ENCODE results near the gene UCKL1.
"Not testable (repeated sequence)": the region's sequence is repeated elsewhere in the genome, so short reads cannot be mapped to it uniquely, and the experiment has no call there.

Gene UCKL1

DNA sequence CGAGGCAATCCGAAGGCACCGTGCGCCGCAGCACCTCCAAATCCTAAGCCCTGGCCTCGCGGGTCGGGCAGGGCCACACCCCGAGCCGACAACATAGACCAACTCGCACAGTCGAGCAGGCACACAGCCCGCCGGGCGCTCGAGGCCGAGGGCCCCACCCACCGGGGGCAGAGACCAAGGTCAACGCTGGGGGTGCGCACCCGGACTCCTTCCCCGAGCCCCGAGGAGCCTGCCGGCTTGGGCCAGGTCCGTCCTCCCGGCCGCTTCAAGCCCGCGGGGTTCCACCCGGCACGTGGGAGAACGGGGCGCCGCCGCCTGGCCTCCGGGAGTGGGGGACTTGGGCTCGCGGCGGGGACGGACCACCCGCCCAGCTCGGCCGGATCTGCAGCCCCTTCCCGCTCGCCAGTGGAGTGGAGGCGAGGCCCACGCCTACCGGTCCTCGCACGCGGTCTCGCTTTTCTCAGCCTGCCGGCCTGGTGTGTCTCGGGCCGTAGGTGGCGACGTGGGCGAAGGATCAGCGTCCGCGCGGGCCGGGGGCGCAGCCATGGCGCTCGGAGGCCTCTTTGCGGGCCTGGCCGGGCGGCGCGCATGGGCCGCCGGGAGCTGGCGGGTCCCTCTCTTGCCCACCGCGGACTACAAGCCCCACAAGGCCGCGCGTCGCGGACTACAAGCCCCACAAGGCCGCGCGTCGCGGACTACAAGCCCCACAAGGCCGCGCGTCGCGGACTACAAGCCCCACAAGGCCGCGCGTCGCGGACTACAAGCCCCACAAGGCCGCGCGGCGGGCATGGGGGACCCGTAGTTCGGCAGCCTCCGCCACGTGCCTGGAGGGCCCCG, at the start of gene UCKL1:
Gene UCKL1, minus strand, starts transcription at position 590 of the 837 bp plus-strand sequence. Its CDS starts 44 bp downstream, at position 546.
- DNase-seq, result peak; percentile 91

DNA sequence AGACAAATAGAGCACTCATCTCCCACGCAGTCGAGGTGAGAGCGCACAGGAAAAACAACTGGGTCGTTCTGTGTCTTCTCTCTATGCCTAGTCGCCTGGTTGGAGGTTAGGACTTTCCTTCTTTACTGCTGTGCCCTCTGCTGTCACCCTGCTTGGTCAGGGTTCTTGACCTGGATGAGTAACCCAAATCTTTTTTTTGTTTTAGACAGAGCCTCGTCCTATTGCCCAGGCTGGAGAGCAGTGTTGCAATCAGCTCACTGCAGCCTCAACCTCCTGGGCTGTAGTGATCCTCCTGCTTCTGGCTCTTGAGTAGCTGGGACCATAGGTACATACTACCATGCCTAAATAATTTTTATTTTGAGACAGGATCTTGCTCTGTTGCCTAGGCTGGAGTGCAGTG, 49.2 kb upstream of the UCKL1 start:
- DNase-seq, result no peak

DNA sequence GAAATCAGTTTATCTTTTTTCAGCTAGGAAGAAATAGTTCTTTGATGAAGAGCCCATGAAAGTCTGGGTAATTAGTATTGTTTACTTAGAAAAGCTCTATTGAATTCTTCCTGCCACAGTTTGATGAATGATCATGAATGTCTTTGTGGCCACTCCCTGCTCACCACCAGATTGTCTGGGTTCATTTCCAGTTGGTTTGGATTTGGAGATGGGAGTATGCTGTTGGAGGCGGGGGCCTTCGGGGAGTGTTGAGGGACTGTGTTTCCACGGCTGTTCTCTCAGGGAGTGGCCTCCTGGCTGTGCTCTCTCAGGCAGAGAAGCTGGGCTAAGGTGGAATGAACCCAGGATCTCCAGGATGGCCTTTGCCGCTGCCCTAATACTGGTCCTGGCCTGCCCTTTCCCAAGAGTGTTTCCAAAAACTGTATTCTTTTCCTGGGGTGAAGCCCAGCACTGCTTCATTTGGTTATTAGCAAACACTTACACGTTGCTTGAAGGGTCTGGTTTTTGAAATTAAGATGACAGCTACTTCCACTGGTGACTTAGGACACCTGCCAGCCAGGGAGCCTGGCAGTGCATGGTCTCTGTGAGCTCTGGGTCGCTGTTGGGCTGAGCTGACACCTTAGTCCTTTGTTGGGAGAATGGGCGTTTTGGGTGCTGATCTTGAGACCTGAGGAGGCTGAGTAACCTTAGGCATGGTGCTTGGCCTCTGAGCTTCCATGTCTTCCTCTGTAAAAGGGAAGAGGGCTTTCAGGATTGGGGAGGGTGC, 47.9 kb upstream of the UCKL1 start:
- no peak for DNase-seq

DNA sequence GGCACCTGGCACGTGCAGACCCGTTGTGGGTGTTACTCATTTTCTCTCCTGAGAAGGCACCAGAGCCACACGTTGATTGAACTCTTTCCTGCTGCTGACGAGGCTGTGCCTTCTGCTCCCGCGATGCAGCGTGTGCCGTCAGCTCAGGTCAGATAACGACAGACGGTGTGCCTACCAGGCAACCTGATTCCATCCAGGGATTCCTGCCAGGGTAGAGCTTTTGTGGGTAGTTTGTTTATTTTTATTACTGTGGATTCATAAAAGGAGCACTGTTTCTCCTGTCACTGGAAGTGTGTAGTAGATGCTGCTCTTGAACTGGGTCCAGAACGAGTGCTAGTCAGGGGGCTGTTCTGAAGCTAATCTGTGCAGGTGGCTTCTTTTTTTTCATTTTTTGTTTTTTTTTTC, 45.4 kb upstream of the UCKL1 start:
- DNase-seq, result peak; percentile 39

DNA sequence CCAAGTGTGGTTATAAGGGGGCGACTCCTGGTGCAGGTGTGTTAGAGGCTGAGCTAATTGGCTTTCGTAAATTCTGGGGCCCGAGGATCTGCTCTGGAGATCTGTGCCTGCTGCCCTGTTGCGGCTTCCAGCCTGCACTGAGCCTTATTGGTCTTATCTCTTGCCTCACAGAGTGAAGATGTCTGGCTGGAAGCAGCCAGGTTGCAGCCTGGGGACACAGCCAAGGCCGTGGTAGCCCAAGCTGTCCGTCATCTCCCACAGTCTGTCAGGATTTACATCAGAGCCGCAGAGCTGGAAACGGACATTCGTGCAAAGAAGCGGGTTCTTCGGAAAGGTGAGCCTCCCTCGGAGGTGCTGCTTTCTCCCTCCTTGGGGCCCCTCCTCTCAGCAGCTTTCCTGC, 44.7 kb upstream of the UCKL1 start:
- no peak for DNase-seq

DNA sequence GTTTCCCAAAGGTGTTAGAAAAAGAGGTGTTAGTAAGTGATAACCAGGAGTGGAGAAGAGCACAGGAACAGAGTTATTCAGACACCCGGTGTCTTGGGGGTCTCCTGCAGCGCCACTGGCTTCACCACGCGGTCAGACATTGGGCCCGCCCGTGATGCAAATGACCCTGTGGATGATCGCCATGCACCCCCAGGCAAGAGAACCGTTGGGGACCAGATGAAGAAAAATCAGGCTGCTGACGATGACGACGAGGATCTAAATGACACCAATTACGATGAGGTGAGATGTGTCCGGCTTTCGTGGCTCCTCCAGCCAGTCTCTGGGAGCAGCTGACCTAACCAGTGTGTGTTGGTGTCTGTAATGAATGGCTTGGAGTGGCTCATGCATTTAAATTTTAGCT, 26.7 kb upstream of the UCKL1 start:
- no peak for DNase-seq

DNA sequence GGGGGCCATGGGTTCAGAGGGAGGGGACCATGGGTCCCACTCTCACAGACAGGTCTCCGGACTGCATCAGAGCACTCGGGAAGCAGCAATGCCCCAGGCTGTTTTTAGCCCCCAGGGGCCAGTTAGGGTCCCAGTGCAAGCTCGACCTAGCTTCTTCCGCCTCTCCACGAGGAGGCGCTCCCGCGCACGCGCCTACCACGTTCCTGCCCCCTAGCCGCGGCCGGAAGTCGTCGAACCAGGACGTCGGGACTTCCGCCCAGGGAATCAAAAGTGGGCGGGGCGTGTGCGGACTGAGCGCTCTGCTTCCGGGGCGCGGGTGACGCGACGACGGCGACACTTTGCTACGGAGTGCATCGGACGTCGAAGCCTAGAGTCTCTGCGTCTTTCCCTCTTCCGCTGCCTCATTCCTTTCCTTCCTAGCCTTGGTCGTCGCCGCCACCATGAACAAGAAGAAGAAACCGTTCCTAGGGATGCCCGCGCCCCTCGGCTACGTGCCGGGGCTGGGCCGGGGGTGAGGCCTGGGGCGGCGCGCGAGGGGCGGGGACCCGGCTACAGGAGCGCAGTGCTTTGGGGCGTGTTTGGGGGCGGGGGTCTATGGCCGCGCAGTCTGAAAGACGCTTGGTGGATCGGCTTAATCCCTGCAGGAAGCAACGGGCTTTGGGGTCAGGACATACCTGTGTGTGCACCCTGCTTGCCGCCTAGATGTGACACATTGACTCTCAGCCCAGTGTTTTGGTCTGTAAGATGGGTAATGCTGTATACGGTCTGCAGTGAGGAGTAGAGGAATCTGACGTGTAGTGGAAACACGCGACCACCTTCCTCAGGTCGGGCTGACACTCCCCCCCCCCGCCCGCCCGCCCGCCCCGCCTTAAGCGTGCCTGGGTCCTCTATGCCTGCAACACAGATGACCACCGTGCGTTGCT, 24.9 kb upstream of the UCKL1 start, which contains the start of gene PRPF6:
Gene PRPF6, plus strand, starts transcription at position 327 of the 923 bp plus-strand sequence. Its CDS starts 114 bp downstream, at position 441.
- peak; percentile 96 for DNase-seq

DNA sequence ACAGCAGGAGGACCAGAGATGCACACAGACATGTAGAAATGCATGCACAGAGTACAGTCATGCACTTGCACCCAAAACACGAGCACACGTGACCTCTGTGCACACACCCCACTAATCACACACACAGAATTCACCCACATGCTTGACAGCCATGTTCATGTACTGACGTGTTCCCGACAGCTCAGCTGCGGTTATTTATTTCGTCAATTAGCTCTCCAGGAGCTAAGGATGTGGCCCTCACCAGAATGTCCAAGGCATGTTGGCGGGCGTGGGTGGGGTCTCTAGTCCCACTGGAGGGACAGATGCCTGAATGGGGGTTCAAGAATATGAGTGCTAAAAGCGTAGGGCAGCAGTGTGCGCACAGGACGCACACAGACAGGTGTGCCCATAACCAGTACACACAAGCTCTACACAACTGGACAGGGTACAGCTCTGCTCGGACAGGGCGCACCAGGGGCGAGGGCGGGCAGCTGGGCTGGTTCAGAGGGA, 24.1 kb upstream of the UCKL1 start:
- DNase-seq, result no peak

DNA sequence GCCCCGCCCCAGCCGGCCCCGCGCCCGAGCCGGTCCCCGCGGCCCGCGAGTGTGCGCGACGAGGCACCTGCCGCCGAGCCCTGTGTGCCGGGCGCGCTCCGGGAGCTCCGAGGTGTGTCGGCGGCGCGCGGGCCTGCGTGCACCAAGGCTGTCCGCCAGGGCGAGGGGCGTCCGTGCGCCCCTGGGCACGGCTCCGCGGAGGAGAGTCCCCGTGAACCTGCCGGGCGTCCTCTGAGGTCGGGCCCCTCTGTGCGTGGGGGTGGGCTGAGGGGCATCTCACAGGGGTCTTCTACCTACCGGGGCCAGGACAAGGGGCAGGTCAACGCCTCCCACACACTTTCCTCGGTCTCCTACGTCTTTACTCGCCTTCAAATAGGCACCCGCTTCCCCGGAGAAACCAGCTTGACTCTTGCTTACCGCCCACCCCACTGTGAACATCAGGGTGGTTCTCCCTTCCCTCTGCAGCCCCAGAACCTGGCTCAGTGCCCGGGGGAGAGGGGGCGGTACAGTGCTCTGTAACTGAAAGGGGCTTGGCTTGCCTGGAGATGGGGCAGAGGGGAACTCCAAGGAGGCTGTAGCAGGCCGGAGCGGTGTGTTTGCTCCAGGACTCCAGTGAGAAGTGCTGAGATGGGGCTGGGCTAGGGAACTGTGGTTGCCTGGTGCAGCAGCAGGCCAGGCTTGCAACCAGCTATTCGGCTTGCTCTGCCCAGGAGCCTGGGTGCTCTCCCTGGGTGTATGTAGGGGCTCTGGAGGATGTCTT, 23.5 kb upstream of the UCKL1 start, which contains the start of gene SAMD10:
Gene SAMD10, minus strand, starts transcription at position 86 of the 760 bp plus-strand sequence. CDS start 175 bp downstream, outside the sequence.
- DNase-seq, result peak; percentile 84

DNA sequence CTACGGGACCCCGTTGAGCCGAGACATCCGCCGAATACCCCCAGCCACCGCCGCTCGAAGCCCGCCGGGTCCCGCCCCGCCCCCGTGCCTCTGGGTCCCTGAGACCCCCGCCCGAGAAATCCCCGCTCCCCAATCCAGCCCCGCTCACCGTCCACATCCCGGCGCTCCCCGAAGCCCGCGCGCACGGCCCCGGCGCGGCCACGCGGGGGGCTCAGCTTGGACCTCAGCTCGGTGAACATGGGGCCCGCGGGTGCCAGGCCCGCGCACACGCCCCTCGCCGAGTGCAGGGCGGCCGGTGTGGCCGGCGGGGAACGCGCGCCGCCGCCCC, 23.0 kb upstream of the UCKL1 start:
- no peak for DNase-seq

DNA sequence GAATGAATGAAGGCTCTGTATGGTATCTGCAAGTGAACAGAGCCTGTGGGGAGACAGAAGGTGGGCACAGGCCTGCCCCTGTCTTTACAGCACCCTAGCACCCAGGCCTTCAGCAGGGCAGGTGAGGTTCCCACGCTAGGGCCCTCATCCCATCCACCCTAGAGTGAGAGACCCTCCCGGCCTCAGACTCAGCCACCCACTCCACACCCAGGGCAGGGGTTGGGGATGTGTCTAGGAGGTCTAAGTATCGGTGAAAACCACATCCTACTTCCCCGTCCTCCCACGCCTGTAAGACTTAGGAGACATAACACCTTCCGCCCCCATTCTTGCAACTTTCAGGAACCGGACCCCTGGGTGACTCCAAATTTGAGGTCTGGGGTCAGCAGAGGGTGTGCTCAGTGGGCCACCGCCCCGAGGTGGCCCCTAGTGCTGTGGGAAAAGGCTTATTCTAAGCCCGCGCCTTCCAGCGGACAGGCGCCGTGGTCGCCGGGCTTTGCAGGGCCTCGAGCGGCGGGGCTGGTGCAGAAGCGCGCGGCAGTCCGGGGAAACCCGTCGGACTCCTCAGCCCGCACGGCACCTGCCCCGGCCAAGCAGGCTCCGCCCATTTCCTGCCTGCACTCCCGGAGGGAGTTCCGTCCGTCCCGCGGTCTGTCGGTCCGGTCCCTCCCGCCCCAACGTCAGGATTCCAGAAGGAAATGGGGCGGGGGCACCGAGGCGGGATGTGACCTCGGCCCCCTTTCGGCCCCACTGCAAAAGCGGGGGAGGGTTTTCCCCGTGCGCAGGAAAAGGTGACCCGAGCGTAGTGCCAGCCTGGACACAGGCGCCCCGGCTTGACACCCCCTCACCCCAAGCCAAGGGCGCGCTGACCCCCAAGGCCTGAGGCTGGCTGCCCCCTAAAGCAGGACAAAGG, 22.4 kb upstream of the UCKL1 start:
- peak; percentile 39 for DNase-seq

DNA sequence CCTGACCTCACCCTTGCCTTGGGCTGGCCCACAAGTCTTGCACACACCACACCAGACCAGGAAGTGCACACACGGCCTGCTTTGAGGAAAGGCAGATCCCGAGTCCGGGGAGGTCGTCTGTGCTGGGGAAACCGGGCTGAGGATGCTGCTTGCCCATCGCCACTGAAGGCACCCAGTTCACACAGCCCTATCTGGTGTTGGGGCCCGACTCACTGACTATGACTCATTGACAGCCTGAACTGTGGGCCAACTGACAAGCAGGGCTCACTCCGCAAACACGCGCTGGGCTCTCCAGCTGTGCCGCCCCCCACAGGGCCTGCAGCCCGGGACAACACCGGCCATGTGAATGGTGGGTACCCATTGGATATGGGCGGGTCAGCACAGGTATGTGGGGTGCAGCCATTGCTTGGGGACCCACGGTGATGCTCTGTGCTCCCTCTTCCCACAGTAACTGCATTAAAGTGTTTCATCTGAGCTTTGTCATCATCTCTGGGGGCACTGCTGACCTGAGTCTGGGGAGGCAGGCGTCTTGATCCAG, 21.6 kb upstream of the UCKL1 start:
- peak; percentile 62 for DNase-seq

DNA sequence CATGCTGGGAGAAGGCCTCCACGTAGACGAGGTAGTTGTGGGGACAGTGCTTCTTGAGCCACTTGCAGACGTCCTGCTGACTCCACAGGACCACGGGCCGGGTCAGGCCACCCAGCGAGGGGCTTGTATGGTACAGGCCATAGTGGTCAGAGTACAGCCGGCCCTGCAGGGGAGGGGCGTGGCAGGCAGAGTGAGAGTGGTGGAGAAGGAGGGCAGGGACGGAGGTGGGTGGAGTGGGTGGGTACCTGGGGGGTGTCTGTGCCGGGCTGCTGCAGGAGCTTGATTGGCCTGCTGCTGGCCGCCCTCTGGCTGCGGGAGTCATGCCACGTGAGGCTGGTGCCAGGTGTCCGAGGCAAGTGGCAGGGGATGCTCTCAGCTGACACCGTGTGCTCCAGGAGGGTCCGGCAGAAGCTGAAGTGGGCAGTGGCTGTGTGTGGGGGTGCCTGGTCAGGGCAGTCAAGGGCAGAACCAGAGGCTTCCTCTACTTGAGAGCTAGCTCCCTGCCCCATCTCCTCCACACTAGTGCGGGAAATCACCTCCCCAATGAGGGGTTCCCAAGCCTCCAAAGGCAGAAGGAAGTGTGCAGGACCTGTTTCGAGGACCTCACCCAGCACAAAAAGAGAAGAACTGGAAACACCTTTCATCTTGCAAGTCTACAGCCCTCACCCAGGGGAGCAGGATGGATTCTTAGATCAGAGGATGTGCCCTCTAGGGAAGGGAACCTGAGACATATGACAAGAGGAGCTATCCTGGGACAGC, 20.9 kb upstream of the UCKL1 start:
- no peak for DNase-seq

DNA sequence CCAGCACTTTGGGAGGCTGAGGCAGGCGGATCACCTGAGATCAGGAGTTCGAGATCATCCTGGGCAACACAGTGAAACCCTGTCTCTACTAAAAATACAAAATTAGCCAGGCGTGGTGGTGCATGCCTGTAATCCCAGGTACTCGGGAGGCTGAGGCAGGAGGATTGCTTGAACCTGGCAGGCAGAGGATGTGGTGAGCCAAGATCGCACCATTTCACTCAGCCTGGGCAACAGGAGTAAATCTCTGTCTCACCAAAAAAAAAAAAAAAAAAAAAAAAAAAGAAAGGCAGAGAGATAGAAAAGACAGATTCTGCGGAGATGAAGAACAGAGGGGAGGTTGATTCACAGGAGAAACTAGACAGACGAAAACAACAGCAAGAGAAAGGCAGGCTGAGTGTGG, 20.3 kb upstream of the UCKL1 start:
- DNase-seq, result not testable (repeated sequence)

DNA sequence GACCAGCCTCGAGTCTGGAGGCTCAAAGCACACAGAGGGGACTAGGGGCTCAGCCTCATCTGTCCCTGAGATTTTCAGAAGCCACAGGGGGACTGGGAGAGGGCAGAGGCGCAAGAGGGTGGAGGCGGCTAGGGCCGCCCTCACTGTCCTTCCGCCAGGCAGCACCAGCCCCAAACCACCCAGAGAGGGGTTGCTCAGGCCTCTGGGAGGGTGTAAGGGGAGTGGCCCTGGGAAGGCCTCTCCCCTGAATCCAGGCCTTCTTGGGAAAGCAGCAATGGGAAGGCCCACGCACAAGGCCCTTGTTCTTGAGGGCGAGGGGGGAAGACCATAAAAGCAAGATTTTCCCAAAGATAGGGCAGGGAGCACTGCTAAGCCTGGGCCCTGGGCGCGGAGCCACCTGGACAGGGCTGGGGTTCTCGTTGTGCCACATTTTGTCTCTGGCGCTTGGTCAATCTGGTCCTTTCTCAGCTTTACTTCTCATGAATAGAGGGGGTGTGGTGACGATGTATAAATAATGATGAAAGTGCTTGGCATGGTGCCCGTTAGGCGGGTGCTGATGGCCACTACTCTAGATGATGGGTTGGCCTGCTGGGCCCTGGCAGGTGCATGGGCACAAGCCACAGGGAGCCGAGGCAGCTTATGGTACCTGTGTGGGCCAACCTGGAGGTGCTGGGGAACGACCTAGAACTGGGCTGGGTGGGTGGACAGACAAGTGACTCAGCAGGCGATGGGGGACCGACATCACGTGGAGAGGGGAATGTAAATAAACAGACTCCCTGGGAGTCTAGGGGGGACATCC, 18.4 kb upstream of the UCKL1 start:
- no peak for DNase-seq

DNA sequence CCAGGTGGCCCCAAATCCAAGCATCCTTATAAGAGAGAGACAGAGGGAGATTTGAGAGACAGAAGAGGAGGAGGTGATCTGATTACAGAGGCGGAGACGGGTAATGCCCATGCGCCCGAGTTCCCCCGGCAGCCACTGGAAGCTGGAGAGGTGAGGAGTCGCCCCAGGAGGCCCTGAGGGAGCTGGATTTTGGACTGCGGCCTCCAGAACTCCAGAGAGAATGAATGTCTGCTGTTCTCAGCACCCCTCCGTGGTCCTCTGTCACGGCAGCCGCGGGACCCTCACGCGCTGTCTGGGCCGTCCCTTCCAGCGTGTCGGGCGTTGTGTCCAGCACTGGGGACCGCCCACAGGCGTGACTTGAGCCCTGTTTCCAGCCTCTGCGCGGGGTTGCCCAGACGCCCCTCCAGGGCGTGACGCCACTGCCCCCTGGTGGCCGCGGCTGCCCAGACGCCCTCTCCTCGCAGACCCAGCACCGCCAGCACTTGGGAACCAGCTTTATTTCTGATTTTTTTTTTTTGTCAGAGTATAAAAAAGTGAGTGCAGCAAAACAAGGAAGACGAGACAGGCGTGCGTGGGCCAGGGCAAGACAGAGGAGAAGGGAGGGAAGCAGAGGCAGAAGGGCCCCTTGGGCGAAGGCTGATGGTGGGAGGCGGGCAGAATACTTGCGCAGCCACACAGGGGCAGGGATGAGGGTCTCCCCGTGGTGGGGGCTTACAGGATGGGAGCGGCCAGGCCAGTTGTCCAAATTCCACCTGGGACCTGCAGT, 17.6 kb upstream of the UCKL1 start:
- peak; percentile 81 for DNase-seq

DNA sequence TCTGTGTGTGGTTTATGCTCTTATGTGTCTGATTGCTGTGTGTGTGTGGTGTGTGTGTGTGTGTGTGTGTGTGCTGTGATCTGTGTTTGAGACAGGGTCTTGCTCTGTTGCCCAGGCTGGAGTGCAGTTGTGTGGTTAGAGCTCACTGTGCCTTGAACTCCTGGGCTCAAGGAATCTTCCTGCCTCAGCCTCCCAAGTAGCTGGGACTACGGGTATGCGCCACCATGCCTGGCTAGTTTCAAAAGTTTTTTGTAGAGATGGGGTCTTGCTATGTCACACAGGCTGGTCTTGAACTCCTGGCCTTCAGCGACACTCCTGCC, 16.9 kb upstream of the UCKL1 start:
- DNase-seq, result no peak

Measured in activated naive CD4-positive, alpha-beta T cell treated with anti-CD3 and anti-CD28 coated beads, Interleukin-2, amount 50 U/mL, for 16 hours (primary cell).